ENCODE data around the gene C1QTNF7. TPM values are rescaled to one million over a fixed set of nuclear protein-coding genes. Genes with fewer than 3 reads are reported as not detected.

The C1QTNF7 gene
- polyA plus RNA-seq, 10 donors = 0.79 to 9.9 (median 3.5) TPM

DNA sequence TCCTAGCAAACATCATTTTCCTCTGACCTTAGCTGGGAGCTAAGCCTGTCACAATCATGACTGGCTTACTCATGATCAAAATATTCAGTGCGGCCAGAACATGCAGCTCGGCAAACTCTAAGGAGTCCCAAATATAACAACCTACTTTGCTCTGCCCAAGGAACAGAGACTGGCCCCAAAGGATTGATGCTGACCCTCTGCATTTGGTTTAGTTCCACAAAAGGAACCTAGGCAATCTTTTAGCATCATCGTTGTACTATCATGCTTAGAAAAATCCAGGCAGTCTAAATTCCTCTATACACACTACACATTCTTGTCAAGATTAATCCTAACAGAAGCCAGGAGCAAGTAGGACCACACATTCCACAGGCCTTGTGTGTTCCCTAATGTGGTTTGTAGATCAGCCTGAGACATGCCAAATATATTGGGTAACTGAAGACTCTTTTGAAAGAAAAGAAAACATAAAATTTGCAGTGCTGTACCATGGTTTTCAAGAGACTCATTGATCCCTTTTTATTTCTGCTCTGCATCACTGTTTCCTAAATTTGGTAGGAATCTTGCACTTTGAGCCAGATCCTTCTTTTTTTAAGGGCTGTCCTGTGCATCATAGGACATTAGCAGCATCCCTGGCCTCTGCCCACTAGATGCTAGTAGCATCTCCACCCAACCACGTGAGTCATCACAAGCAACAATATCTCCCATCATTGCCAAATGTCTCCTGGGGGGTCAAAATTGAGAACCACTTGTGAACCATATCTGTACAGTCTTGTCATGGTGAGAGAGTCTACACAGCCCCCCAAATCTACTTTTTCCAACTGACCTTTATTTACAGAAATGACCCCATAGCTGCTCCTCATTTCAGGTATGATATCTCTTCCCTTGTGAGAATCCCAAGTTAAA is 24.3 kb downstream of the C1QTNF7 start:
- peak in 2 of 3 donors; percentile 53 to 92 for DNase-seq

DNA sequence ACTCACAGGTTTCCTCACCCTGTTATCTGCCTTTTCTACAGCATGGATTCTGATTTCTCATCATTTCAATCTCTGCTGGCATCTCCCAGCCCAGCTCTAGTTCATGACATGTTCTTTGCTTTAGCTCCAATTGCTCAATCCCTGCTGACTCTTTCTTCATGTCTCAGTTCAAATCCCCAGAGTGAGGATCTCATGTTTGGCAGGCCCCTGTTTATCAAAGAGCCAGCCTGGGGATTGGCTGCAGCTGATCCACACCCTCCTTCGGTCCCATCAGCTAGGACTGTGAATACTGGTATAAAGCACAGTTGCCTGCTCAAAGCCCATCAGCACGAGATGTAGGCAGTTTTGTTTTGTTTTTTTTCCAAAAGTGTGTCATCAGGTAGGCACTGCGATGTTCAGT is 27.5 kb downstream of the C1QTNF7 start:
- DNase-seq = peak in 1 of 3 donors; percentile 12

DNA sequence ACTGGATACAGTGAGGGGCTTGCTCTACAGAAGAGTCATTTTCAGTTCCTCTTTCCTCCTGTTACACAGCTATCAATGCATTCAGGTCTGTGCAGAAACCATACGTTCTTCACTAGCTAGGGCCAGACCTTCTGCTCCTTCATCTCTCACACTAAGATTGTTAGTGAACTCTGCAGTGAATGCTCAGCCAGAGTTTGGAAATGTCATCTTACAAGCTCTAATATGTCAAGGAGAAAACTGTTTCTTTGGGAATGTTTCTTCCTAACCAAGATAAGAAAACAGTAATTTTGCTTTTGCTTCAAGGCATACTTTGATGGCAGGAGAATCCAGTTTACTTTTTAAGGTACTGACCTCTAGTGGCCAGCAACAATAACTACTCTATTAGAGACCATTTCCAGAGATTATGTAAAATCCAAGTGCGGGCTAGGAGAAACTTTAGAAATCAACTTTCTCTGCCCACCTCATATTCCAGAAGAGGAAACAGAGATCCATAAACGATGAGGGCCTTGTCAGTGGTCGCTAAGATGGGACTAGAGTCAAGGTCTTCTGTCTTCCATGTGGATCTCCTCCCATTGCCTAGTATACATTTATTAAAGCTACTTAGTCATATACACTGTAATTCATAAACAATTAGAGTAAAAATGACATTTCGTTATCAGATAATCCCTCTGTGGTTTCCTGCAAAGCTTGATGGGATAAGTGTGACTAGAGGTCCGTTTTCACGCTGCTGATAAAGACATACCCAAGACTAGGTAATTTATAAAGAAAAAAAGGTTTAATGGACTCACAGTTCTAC is 29.8 kb downstream of the C1QTNF7 start:
- peak; percentile 53 to 80 (median 59) for DNase-seq

DNA sequence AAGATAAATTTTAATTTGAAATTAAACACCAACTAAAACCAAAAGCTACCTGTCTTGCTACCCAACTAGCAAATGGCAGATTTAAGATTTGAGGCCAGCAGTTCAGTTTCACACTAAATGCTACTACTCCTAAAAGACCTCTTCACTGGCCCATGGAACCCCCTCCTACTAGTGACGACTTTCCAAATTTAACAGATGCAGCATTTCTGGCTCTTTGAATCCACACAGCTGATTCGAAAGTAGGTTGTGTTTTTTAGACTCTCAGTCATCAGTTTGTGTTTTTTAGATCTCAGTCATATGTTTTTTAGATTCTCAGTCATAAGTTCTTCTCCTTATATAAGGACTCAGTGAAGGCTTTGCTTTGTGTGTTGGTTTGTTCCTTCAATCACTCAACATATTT is 30.8 kb downstream of the C1QTNF7 start:
- no peak for DNase-seq

DNA sequence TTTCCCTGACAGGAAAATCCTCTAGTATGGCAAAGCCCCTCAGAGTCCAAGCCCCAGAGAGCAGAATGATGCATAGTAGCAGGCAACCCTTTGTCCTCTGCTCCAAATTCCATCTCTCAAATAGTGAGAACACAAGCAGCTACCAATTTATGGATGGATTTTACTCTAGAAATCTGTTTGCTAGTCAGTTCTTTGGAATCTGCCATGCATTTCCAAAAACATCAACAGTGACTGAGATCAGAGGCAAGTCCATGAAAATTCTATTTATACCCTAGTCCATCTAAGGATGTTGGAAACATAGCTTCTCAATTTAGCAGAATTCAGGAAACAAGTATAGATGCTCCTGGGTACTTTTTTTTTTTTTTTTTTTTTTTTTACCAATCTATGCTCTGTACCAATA is 31.9 kb downstream of the C1QTNF7 start:
- DNase-seq = no peak

DNA sequence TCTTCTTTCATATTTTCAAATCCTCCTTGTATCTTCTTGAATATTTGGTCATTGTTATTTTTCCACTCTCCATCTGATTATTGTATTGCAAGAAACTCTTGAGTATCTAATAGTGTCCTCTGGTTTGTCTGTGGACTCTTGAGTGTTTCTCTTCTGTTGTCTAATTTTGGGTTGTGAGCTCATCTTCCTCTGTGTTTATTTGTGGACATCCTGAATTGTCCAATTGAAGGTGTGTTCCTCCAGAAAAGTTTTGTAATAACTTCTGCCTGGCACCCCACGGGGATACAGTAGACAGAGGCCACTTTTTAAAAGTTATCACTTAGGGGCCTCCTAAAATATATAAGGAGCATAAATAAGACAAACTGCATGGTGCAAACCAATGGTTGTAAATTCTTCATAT is 38.8 kb downstream of the C1QTNF7 start:
- DNase-seq = no peak

DNA sequence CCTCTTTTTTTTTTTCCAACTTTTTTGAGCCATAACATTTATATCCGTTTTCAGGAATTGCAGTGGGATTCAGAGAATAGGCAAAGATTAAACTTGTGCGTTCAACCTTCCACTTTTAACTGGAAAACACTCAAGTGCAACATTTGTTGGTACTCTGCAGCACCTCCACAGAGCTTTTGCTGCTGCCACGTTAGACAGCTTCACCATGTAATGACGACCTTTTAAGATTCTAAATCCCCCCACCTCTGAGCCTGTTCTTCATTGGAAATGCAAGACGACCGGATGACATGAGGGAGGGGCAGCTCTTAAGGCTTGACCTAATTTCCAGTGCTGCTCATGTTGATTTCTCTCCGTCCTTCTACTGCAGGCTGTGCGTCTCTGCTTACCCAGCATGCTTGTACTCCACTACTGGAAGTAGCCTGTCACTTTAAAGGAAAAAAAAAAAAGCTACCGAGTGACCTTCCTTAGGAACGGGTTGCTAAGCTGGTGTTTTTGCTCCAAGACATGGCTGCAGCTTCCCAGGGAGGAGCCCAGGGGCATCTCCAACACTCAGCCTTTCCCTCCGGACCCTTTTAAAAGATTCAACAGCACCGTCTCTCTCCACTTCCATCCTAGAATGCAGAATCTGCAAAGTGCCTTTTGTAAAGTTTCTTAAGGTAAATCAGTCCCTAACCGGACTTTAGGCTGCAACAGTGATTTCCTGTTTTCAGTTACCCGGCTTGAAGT is 41.7 kb downstream of the C1QTNF7 start, which contains the start of gene CC2D2A:
CC2D2A (plus strand) TSS at position 481 of the 726 bp plus-strand sequence. CDS start 6,051 bp downstream, outside the sequence.
- DNase-seq = peak; percentile 34 to 83 (median 55)

DNA sequence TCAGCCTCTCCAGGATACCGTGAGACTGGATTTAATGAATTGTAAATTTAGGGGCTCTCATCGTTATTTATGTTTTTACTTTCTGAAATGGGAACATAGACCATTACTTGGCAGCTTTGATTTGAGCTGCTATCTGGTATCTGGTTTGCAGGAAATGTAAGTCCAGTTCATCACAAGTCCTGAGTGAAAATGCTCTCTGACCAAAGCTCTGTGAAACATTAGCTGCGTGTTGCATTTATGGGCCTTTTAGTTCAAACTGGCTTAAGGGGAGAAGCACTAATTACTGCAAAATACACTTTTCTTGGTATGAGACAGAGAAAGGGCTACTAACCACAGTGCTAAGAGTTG is 42.3 kb downstream of the C1QTNF7 start:
- DNase-seq = no peak

DNA sequence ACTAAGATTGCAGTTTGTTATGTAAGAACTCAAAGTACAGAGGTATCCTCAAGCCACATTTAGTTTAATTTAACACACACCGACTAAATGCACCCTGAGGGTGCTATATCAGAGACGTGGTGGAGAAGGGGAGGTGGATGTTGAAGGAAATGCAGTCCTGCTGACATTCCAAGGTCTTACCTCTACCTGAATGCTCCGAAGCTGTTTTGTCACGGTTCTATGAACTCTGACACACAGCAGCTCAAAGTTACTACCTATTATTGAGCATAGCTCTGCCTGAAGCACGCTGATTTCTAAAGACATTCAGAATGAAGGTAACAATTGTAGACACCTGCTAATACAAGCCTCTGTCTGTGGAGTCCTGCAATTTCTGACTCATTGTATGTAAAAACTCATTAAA is 48.6 kb downstream of the C1QTNF7 start:
- no peak for DNase-seq

DNA sequence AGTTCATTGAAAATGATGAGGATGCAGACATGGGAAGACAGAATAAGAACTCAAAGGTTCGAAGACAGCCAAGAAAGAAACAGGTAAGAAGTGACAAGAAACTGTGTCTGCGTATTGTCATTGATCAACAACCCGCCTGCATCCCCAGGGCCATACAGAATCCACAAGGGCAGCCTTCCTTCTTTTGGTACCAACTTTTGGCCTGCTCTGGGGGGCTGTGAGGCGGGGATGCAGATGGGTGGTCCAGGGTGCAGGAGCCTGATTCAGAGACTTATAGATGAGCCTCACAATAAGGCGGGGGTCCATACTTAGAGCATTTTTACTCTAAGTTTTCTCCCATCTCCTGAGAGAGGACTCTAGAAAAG is 50.9 kb downstream of the C1QTNF7 start:
- no peak for DNase-seq

DNA sequence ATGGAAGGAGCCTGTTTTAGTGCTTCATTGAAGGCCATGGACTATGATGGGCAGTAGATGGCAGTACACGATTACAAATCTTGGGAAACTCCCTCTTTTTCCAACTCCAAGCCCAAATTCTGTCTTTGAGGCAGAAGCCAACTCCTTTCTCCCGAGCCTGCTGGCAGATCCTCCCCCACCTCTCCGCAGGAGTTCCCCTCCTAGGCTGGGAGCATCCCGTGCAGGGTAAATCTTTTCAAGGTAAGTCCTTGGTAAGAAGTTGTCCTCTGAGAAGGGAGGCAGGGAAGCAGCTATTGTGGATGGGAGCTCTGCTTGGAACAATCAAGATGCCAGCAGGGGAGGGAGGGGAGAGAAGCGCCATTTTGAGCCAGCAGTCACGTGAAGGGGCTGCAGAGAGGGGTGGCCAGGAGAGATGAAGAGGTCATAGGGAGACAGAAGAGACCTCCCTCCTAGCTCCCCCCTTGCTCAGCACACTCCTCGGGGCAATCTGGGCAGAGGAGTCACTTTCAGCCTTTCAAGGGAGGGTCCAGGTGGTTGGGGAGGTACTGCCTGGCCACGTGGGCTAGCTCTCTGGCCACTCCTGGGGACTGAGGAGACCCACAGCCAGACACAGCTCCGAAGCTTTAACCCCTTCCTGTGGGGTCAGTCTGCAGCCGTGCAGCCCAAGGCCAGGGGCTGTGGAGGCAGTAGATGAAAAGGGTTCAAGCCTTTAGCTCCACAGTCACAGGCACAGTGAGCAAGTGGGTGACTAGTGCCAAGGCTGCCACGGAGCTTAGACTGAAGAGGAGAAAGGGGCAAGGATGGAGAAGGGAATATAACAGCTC is 51.5 kb downstream of the C1QTNF7 start:
- peak; percentile 89 to 96 (median 90) for DNase-seq

DNA sequence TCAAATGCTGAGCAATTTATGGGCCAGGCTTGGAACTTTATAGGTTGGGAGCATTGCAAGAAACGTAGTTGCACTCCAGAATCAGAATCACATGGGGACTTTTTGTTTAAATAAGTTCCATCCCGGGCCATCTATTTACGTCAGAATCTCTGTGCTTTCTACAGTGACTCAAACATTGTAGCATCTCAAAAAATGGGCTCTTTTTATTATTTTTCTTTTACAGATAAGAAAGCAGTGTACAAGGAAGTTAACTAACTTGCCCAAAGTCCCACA is 52.0 kb downstream of the C1QTNF7 start:
- DNase-seq = peak in 2 of 3 donors; percentile 42 to 58

DNA sequence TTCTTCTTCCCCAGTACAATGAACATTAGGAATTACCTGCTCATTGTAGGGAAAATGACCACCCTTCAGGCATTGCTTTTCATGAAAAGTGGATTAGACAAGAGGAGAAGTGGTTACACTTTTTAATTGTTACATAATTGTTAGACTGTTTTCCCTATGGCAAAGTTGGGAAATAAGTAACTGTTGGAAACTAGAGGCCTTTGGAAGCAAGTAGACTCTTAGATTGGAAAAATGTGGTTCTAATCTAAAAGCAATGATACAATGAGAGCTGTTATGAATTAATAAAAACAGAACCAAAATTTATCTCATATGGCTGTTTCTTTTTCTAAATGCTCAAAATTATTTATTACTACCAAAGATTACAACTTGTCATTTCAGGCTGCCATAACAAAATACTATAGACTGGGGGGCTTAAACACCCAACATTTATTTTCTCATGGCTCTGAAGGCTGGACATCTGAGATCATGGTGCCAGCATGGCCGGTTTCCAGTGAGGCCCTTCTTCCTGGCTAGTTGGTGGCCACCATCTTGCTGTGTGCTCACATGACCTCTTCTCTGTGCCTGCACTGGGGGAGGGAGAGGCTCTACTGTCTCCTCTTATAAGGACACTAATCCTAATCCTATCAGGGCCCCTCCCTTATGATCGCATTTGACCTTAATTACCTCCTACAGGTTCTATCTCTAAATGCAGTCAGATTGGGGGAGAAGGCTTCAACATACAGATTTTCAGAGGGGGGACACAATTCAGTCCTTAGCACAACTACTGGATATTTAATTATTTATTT is 54.3 kb downstream of the C1QTNF7 start:
- DNase-seq = peak in 2 of 3 donors; percentile 10 to 23

DNA sequence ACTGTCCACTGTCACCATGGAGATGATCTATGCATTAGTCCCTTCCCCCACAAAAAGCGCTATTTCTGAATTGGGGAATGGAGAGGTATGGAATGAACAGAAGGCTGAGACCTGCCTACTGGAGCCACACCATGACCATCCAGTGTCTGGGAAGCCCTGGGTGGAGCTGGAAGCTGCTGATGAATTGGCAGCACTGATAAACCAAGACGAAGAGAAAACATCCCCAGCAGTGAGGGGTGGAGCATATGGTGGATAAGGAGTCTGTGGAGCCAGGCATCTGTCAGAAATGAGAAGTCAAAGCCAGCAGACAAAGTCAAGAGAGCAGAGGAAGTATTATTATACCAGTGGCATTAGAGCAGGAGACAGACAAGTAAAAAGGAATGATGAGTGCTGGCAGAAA is 55.0 kb downstream of the C1QTNF7 start:
- no peak for DNase-seq

DNA sequence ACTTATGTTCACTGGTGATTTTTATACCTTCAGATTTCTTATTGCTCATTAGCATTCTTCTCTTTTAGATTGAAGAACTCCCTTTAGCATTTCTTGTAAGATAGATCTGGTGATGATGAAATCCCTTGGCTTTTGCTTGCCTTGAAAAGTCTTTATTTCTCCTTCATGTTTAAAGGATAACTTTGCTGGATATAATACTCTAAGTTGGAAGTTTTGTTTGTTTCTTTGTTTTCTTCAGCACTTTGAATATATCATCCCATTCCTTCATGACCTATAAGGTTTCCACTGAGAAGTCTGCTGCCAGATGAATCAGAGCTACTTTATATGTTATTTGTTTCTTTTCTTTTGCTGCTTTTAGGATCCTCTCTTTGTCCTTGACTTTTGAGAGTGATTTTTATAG is 60.3 kb downstream of the C1QTNF7 start:
- DNase-seq = no peak

DNA sequence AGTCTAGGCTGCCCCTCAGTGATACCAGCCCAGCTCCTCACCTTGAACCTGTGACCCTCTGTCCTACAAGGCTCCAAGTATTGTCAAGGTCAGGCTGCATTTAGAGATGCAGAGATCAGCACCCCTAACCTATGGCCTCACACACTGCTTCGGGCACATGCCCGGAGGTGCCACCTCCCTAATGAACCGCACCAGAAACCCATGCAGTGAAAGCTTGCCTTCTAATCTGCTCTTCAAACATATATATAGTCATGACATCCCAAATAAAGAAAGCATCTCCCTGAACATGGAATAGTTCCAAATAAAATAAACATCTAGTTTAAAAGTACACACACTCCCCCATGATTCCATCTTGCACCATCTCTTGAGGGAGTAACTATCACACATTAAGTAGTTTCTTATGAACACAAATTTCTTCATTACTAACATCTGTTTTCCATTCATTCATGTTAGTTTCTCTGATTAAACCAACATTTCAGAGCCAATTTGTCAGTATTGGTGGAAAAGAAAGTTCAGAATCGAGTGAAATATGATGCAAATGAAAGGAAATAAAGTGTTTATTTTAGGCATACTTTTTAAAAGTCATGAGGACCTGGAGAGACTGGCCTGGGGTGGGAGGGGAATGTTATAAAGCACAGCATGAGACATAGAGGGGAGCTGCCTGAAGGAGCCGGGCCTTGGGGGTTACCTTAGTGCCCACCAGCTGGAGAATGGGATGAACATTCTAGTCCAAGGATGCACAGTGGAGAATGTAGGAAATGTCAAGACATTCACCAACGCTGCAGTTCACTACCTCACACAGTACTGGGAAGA is 61.0 kb downstream of the C1QTNF7 start:
- DNase-seq = peak; percentile 25 to 66 (median 63)

DNA sequence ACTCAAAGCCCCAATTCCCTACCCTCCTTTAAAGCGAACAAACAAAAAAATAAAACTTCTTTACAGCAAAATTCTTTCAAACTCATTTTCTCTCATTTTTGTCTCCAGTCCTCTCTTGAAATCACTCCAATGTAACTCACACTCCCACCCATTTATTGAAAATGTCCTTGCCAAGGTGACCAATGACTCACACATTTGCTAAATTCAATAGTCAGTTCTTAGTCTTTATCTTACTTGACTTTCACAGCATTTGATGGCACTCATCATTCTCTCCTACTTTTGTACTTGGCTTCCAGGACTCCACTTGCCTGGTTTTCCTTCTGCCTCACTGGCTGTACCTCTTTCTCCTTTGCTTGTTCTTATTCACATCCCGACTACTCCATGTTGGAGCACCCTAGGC is 61.7 kb downstream of the C1QTNF7 start:
- DNase-seq = no peak

DNA sequence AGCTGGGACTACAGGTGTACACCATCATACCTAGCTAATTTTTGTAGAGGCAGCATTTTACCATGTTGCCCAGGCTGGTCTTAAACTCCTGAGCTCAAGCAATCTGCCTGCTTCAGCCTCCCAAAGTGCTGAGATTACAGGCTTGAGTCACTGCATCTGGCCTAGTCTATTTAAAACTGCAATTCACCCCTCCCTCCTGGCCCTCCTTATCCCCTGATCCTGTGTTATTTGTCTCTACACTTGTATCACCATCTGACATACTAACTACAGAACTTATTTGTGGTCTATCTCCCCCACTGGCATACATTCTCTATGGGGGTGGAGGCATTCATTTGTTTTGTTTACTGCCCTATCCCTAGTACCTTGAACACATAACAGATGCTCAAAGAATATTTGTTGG is 65.6 kb downstream of the C1QTNF7 start:
- no peak for DNase-seq

DNA sequence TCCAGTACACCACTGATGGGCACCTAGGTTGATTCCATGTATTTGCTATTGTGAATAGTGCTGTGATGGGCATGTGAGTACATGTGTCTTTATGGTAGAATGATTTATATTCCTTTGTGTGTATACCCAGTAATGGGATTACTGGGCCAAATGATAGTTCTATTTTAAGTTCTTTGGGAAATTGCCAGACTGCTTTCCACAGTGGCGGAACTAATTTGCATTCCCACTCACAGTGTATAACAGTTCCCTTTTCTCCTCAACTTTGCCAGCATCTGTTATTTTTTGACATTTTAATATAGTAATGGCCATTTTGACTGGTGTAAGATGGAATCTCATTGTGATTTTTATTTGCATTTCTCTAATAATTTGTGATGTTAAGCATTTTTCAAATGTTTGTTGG is 67.8 kb downstream of the C1QTNF7 start:
- DNase-seq = no peak

All from muscle of back (tissue), 11 donors.